Fibroblast of lung (primary cell): ENCODE measurements around the gene PEPD.

Experiments used
- EZH2 ChIP-seq: IDR thresholded peaks from 2 replicates; pipeline ENCODE4 v1.5.1; 2012; ENCODE audit warnings: low read length, control low read depth, mild to moderate bottlenecking; ENCODE audit errors: missing control alignments
- TF ChIP-seq, protein P1 (sequence below), 2 donors: IDR thresholded peaks in 1 of 2; conservative IDR thresholded peaks in 1 of 2; 1 replicate in 1 of 2; 2 replicates in 1 of 2; pipeline ENCODE4 v1.5.1; 2011 to 2012; ENCODE audit warnings: low read length in 2 of 2, control low read depth in 1 of 2, inconsistent platforms in 1 of 2, low read depth in 1 of 2, mild to moderate bottlenecking in 1 of 2

DNA sequence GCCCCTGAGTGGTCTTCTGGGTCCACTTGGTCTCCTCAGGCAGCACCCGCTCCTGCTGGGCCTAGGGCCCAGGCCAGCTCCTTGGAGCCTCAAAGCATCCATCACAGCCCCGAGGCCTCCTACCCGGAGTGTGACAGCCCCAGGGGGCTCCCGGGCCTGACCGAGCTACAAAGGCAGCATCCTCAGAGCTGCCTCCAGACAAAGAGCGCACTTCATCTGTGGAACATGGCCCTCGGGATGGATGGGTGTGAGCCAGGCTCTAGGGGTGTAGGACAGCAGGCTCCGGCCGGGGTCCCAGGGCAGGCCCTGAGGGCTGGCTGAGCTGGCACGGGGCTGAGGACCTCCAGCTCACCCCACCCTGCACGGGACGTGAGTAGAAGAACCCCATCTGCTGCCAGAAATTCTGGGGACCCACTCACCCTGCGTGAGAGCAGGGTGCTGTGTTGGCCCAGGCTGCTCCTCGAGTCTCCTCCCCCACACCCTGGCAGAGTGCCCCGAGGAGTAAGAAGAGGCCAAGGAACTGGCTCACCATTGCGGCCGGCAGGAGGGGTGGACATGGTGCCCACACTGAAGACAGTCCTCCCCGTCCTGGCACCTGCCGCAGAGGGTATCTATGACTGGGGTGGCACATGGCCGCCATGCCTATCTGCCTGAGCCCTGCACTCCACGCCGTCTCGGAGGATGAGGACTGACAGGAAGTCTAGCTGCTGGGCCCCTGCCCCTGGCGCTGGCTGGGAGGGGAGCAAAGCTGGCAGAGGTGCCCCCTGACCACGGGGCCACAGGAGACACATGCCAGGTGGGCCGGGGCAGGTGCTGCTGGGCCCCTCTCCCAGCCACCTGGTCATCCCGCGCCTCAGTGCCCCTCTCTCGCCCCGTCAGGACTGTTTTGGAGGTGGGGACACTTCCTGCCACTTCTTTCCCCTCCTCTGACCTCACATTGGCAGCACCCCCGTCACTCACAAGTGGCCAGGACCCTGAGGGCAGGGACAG lies 125.7 kb downstream of the PEPD start:
- TF ChIP-seq, protein P1, sequence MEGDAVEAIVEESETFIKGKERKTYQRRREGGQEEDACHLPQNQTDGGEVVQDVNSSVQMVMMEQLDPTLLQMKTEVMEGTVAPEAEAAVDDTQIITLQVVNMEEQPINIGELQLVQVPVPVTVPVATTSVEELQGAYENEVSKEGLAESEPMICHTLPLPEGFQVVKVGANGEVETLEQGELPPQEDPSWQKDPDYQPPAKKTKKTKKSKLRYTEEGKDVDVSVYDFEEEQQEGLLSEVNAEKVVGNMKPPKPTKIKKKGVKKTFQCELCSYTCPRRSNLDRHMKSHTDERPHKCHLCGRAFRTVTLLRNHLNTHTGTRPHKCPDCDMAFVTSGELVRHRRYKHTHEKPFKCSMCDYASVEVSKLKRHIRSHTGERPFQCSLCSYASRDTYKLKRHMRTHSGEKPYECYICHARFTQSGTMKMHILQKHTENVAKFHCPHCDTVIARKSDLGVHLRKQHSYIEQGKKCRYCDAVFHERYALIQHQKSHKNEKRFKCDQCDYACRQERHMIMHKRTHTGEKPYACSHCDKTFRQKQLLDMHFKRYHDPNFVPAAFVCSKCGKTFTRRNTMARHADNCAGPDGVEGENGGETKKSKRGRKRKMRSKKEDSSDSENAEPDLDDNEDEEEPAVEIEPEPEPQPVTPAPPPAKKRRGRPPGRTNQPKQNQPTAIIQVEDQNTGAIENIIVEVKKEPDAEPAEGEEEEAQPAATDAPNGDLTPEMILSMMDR (conservative IDR thresholded peaks at IDR 0.05 in 1 of 2, IDR thresholded peaks at IDR 0.05 in 1 of 2; ENCODE audit: low read depth in 1 of 2, low read length in 2 of 2): no peak
- TF ChIP-seq EZH2: no peak
